SK-N-SH (cell line): ENCODE measurements around the gene OSBPL6. TPM values are rescaled to one million over a fixed set of nuclear protein-coding genes. Genes with fewer than 3 reads are reported as not detected.
A peak's percentile ranks its signal among the peaks of the same experiment; 100 is the strongest.

Experiments used
- CTCF ChIP-seq: fragments of 200-600 bp; sonication (generic); IDR thresholded peaks from 2 replicates; pipeline ENCODE4 v1.6.1; 2017; ENCODE audit warnings: antibody characterized with exemption, mild to moderate bottlenecking, moderate library complexity
- EP300 ChIP-seq, 2 experiments: IDR thresholded peaks; 2 replicates each; pipeline versions ENCODE4 v1.4.0 to v1.6.1; 2012; ENCODE audit warnings: borderline replicate concordance in 1 of 2, low read depth in 1 of 2, low read length in 1 of 2
- FOXJ3 ChIP-seq: sonication (generic); formaldehyde crosslinking; IDR thresholded peaks from 2 replicates; pipeline ENCODE4 v1.5.1; 2020; ENCODE audit warnings: mild to moderate bottlenecking, missing genetic modification reagents
- GABPA ChIP-seq: IDR thresholded peaks from 2 replicates; pipeline ENCODE4 v1.4.0; 2012; ENCODE audit warnings: low read depth, mild to moderate bottlenecking
- GATA2 ChIP-seq: sonication (generic); formaldehyde crosslinking; IDR thresholded peaks from 2 replicates; pipeline ENCODE4 v1.5.0; 2020; ENCODE audit warnings: mild to moderate bottlenecking, missing genetic modification reagents
- IRF3 ChIP-seq: fragments of 150-350 bp; IDR thresholded peaks from 2 replicates; pipeline ENCODE4 v1.6.1; 2016; ENCODE audit warnings: mild to moderate bottlenecking, low read depth, low read length
- JUND ChIP-seq: IDR thresholded peaks from 2 replicates; pipeline ENCODE4 v1.4.0; 2012
- MEF2A ChIP-seq: IDR thresholded peaks from 2 replicates; pipeline ENCODE4 v1.4.0; 2012; ENCODE audit warnings: low read depth, borderline replicate concordance
- MXI1 ChIP-seq: IDR thresholded peaks from 2 replicates; pipeline ENCODE4 v1.6.1; 2012; ENCODE audit warnings: mild to moderate bottlenecking, low read depth, low read length, improper control_type of control experiment
- NFIC ChIP-seq: IDR thresholded peaks from 2 replicates; pipeline ENCODE4 v1.4.0; 2012; ENCODE audit warnings: borderline replicate concordance
- RAD21 ChIP-seq: IDR thresholded peaks from 2 replicates; pipeline ENCODE4 v1.6.1; 2012; ENCODE audit warnings: mild to moderate bottlenecking, low read length
- RCOR1 ChIP-seq: fragments of 150-350 bp; IDR thresholded peaks from 2 replicates; pipeline ENCODE4 v1.6.1; 2017; ENCODE audit warnings: antibody characterized with exemption, low read length
- REST ChIP-seq: IDR thresholded peaks from 2 replicates; pipeline ENCODE4 v1.6.1; 2012; ENCODE audit warnings: mild to moderate bottlenecking, low read depth, low read length, moderate library complexity
- RFX5 ChIP-seq: IDR thresholded peaks from 2 replicates; pipeline ENCODE4 v1.6.1; 2012; ENCODE audit warnings: mild to moderate bottlenecking, improper control_type of control experiment, low read length
- RXRA ChIP-seq: IDR thresholded peaks from 2 replicates; pipeline ENCODE4 v1.4.0; 2012; ENCODE audit warnings: low read depth, mild to moderate bottlenecking, borderline replicate concordance
- TAF1 ChIP-seq: IDR thresholded peaks from 2 replicates; pipeline ENCODE4 v1.6.1; 2012; ENCODE audit warnings: low read depth, mild to moderate bottlenecking, low read length, moderate library complexity, borderline replicate concordance
- TCF12 ChIP-seq: IDR thresholded peaks from 2 replicates; pipeline ENCODE4 v1.4.0; 2012
- TEAD4 ChIP-seq: IDR thresholded peaks from 2 replicates; pipeline ENCODE4 v1.4.0; 2012; ENCODE audit warnings: mild to moderate bottlenecking, borderline replicate concordance; ENCODE audit not compliant: insufficient read depth
- USF1 ChIP-seq: IDR thresholded peaks from 2 replicates; pipeline ENCODE4 v1.4.0; 2012; ENCODE audit warnings: low read depth, borderline replicate concordance
- ZBTB33 ChIP-seq: IDR thresholded peaks from 2 replicates; pipeline ENCODE4 v1.4.0; 2012; ENCODE audit warnings: low read depth, borderline replicate concordance
- polyA plus RNA-seq, 3 experiments: library from polyadenylated mRNA; depleted of rRNA; stranded (reverse); fragments of >200 nt; gene quantifications; 2 replicates each; pipeline ENCODE4 v1.2.3, GENCODE V29; 2012

The OSBPL6 gene
- polyA plus RNA-seq, 1 of the 3 experiments (the other 2 are of a cell fraction) = 2.7 TPM

GRCh38 chr2:178413472-178414265, 219.4 kb downstream of the OSBPL6 start (continued):
- TF ChIP-seq REST = no peak
- TF ChIP-seq NFIC = no peak
- TF ChIP-seq MEF2A = no peak
- no peak for TF ChIP-seq FOXJ3 (CRISPR knock-in tag)
- 0 out of 2 replicates have a peak, but pooled peaks have one; percentile 21 for TF ChIP-seq GABPA
- no peak for TF ChIP-seq RAD21
- no peak for TF ChIP-seq TCF12
- no peak for TF ChIP-seq GATA2 (CRISPR knock-in tag)
- no peak for TF ChIP-seq RXRA
- no peak for TF ChIP-seq RFX5
- no peak for TF ChIP-seq CTCF
- TF ChIP-seq IRF3 = no peak
- TF ChIP-seq EP300 (IDR thresholded peaks at IDR 0.05; ENCODE audit: borderline replicate concordance in 1 of 2, low read depth in 1 of 2, low read length in 1 of 2) = no peak
- no peak for TF ChIP-seq USF1
- 0 out of 2 replicates have a peak, but pooled peaks have one; percentile 25 for TF ChIP-seq TEAD4
- no peak for TF ChIP-seq JUND
- no peak for TF ChIP-seq RCOR1
- TF ChIP-seq ZBTB33 = no peak
- TF ChIP-seq TAF1 = peak; percentile 55; the same call in 1 of the 2 replicates
- peak; percentile 48; the same call in 1 of the 2 replicates for TF ChIP-seq MXI1
